ENCODE results near the gene MRPL27.

MRPL27 gene

DNA sequence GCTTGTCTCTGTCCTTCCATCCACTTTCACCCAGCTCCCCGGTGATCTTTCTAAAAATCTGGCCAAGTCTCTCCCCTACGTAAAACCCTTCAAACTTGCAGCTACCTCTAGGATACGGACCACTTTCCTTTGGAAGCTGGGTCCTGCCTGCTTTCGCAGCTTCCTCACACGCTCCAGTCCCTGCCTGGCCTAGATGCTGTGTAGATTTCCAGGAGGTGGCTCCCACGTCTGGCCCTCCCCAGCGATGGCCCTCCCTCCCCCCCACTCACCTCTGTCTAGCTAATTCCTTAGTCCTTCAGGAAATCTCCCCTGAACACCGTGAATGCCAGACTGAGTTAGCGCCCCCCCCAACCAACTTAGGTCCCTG, 24.9 kb upstream of the MRPL27 start:
- peak overlapping the region; percentile 59 for H3K4me2 ChIP-seq (ENCODE audit: low read length)
- no peaks in the 10 kb centered on the region for H3K9me3 ChIP-seq (ENCODE audit: low read length)
- H3K9ac ChIP-seq (ENCODE audit: low read length), result peak overlapping the region; percentile 32; the same call in 1 of the 2 replicates
- H3F3A ChIP-seq (ENCODE audit: insufficient read depth, low read length), result no peaks in the 10 kb centered on the region
- H3K4me1 ChIP-seq (ENCODE audit: insufficient read depth, low read length, severe bottlenecking), result peaks cover 24% of the 10 kb centered on the region
- H2AFZ ChIP-seq (ENCODE audit: low read length), result peak overlapping the region; percentile 86
- no peak overlapping the region for H3K27ac ChIP-seq (ENCODE audit: low read depth, low read length, poor library complexity, severe bottlenecking)
- H3K27me3 ChIP-seq (ENCODE audit: insufficient read depth, low read length), result no peaks in the 10 kb centered on the region; the same call in 1 of the 2 replicates
- H3K9me2 ChIP-seq (ENCODE audit: low read depth, low read length), result no peaks in the 10 kb centered on the region
- H3K79me2 ChIP-seq (ENCODE audit: insufficient read depth, low read length), result peaks cover 19% of the 10 kb centered on the region
- TF ChIP-seq, protein P1, sequence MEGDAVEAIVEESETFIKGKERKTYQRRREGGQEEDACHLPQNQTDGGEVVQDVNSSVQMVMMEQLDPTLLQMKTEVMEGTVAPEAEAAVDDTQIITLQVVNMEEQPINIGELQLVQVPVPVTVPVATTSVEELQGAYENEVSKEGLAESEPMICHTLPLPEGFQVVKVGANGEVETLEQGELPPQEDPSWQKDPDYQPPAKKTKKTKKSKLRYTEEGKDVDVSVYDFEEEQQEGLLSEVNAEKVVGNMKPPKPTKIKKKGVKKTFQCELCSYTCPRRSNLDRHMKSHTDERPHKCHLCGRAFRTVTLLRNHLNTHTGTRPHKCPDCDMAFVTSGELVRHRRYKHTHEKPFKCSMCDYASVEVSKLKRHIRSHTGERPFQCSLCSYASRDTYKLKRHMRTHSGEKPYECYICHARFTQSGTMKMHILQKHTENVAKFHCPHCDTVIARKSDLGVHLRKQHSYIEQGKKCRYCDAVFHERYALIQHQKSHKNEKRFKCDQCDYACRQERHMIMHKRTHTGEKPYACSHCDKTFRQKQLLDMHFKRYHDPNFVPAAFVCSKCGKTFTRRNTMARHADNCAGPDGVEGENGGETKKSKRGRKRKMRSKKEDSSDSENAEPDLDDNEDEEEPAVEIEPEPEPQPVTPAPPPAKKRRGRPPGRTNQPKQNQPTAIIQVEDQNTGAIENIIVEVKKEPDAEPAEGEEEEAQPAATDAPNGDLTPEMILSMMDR (IDR thresholded peaks at IDR 0.05; ENCODE audit: low read length), result no peak
- no peak for TF ChIP-seq EZH2 (IDR thresholded peaks at IDR 0.05; ENCODE audit: borderline replicate concordance, low read length)
- peak overlapping the region; percentile 79 for H3K4me3 ChIP-seq (ENCODE audit: low read depth, low read length, poor library complexity, severe bottlenecking)
- H4K20me1 ChIP-seq (ENCODE audit: insufficient read depth, low read length), result no peaks in the 10 kb centered on the region
- peaks cover 22% of the 10 kb centered on the region for H3K36me3 ChIP-seq (ENCODE audit: insufficient read depth, low read length)

DNA sequence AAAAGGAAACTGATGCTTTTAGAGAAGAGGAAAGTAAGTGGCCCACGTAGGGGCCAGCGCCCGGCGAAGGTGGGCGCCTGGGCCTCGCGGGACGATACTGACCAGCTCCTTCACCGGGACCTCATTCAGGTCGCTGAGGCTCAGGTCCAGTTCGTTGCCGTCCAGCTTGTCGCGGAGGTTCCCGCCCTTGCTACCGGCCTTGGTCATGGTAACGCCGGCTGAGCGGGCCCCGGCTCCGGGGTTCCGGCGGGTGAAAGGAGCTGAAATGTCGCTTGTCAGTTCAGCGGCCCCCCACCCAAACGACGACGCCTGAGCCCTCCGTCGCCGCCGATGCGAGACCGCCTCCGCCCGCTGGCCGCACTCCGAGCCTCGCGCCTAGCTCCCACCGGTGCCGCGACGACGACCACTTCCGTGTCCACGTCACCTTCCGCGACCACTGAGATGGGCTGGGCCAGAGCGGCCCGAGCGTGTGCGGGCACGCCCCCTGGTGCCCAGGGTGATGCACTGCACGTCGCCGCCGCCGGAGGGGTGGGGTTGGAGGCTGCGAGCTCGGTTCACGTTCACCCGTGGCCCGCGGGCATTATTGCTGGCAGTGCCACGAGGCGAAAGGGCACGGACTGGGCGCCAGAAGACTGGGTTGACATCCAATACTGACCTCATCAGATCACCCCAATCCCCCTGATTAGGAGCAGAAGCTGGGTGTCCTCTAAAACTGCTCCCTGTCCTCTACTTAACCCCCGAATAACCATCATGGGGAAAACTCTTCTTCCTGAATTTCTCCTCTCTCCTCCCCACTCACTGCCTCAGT, 24.3 kb upstream of the MRPL27 start, which contains the start of gene LRRC59:
LRRC59 (minus strand) TSS at position 413 of the 808 bp plus-strand sequence; CDS start at position 207, 206 bp downstream.
- Histone ChIP-seq H3K79me2 (ENCODE audit: insufficient read depth, low read length) (peaks cover 19% of the 10 kb centered on the region), H2AFZ (ENCODE audit: low read length) (peak within 1 kb of the TSS; percentile 86), H4K20me1 (ENCODE audit: insufficient read depth, low read length) (no peaks in the 10 kb centered on the region), H3K27ac (ENCODE audit: low read depth, low read length, poor library complexity, severe bottlenecking) (no peak within 1 kb of the TSS), H3K4me3 (ENCODE audit: low read depth, low read length, poor library complexity, severe bottlenecking) (peak within 1 kb of the TSS; percentile 79), H3K27me3 (ENCODE audit: insufficient read depth, low read length) (no peaks in the 10 kb centered on the region; the same call in 1 of the 2 replicates), H3K4me2 (ENCODE audit: low read length) (peak within 1 kb of the TSS; percentile 92), H3K9me2 (ENCODE audit: low read depth, low read length) (no peaks in the 10 kb centered on the region), H3K36me3 (ENCODE audit: insufficient read depth, low read length) (peaks cover 28% of the 10 kb centered on the region), H3K4me1 (ENCODE audit: insufficient read depth, low read length, severe bottlenecking) (peaks cover 24% of the 10 kb centered on the region), H3K9ac (ENCODE audit: low read length) (peak within 1 kb of the TSS; percentile 80), H3K9me3 (ENCODE audit: low read length) (no peaks in the 10 kb centered on the region), H3F3A (ENCODE audit: insufficient read depth, low read length) (no peaks in the 10 kb centered on the region)
- TF ChIP-seq EZH2 (IDR thresholded peaks at IDR 0.05; ENCODE audit: borderline replicate concordance, low read length), result no peak
- TF ChIP-seq, protein P1 (IDR thresholded peaks at IDR 0.05; ENCODE audit: low read length), result peak; percentile 91

- H3K36me3 ChIP-seq (ENCODE audit: insufficient read depth, low read length), result peaks cover 36% of the 10 kb centered on the region
- no peak overlapping the region for H3K27ac ChIP-seq (ENCODE audit: low read depth, low read length, poor library complexity, severe bottlenecking)
- no peaks in the 10 kb centered on the region for H3F3A ChIP-seq (ENCODE audit: insufficient read depth, low read length)
- H2AFZ ChIP-seq (ENCODE audit: low read length), result no peak overlapping the region
- H3K9me3 ChIP-seq (ENCODE audit: low read length), result no peaks in the 10 kb centered on the region
- peaks cover 27% of the 10 kb centered on the region for H3K4me1 ChIP-seq (ENCODE audit: insufficient read depth, low read length, severe bottlenecking)
- peaks cover 19% of the 10 kb centered on the region for H3K79me2 ChIP-seq (ENCODE audit: insufficient read depth, low read length)
- H3K4me3 ChIP-seq (ENCODE audit: low read depth, low read length, poor library complexity, severe bottlenecking), result peak overlapping the region; percentile 79
- TF ChIP-seq, protein P1 (IDR thresholded peaks at IDR 0.05; ENCODE audit: low read length), result no peak
- no peak for TF ChIP-seq EZH2 (IDR thresholded peaks at IDR 0.05; ENCODE audit: borderline replicate concordance, low read length)
- no peaks in the 10 kb centered on the region for H4K20me1 ChIP-seq (ENCODE audit: insufficient read depth, low read length)
- no peaks in the 10 kb centered on the region for H3K9me2 ChIP-seq (ENCODE audit: low read depth, low read length)
- H3K9ac ChIP-seq (ENCODE audit: low read length), result peak overlapping the region; percentile 80
- peak overlapping the region; percentile 92 for H3K4me2 ChIP-seq (ENCODE audit: low read length)
- no peaks in the 10 kb centered on the region; the same call in 1 of the 2 replicates for H3K27me3 ChIP-seq (ENCODE audit: insufficient read depth, low read length)
Measured at GRCh38 chr17:50396261-50397110, 23.5 kb upstream of the MRPL27 start.

Data from OCI-LY1 (cell line).